ENCODE data around the gene ADTRP. TPM values are rescaled to one million over a fixed set of nuclear protein-coding genes. Genes with fewer than 3 reads are reported as not detected.

ADTRP gene
- total and polyA plus RNA-seq, 2 of the 13 experiments (the other 11 are each of a cell fraction or from before 2014, with no cell fraction given), result not detected

- BruUV-seq (replicated peaks), result no TSS peak
- no peak overlapping the region for H3K4me3 ChIP-seq (replicated peaks in 1 of 3; ENCODE audit: insufficient read depth in 1 of 3, low read depth in 2 of 3, low read length in 3 of 3)
- in situ Hi-C loops (cut with HindIII; ENCODE audit: extremely low pct_ligation_motif_present, low pct_unique_long_range_greater_than_20kb) (no loop called here), intact Hi-C loops (cut with micrococcal nuclease; ENCODE audit: unreplicated experiment) (no loop called here)
- ATAC-seq (no peak), FAIRE-seq (no peak), DNase-seq (ENCODE audit: low spot score) (no peak)
- H3K27me3 ChIP-seq (ENCODE audit: control insufficient read depth in 1 of 2, insufficient read depth in 2 of 2, low read length in 2 of 2), result peaks cover 0 to 24% of the 10 kb centered on the region in 2 experiments; a peak in 3 of 5 replicates
- TF ChIP-seq FOXA1 (IDR thresholded peaks at IDR 0.05) (no peak), FOXA1 (CRISPR knock-in tag; IDR thresholded peaks at IDR 0.05) (no peak), ZNF275 (CRISPR knock-in tag; IDR thresholded peaks at IDR 0.05; ENCODE audit: borderline replicate concordance) (no peak), ATF7 (IDR thresholded peaks at IDR 0.05) (peak; percentile 61), ATF7 (CRISPR knock-in tag; IDR thresholded peaks at IDR 0.05) (no peak), PRDM10 (CRISPR knock-in tag; IDR thresholded peaks at IDR 0.05; ENCODE audit: low read depth) (no peak), HHEX (CRISPR knock-in tag; IDR thresholded peaks at IDR 0.05) (no peak), ZBTB43 (CRISPR knock-in tag; conservative IDR thresholded peaks at IDR 0.05) (no peak), RFX3 (CRISPR knock-in tag; IDR thresholded peaks at IDR 0.05) (no peak), CREB1 (IDR thresholded peaks at IDR 0.05) (peak; percentile 84), CREB1 (CRISPR knock-in tag; IDR thresholded peaks at IDR 0.05) (no peak), GZF1 (CRISPR knock-in tag; IDR thresholded peaks at IDR 0.05) (no peak)
- H3K4me1 ChIP-seq (ENCODE audit: insufficient read depth, low read length), result no peaks in the 10 kb centered on the region
- no peaks in the 10 kb centered on the region for H4K20me1 ChIP-seq (ENCODE audit: insufficient read depth, low read length)
- WGBS (ENCODE audit: low lambda C conversion rate), result 19% methylated on average over 8 of the region's 8 CpGs
- ChIA-PET CTCF (ENCODE audit: low intra/inter-chr PET ratio, low total read pairs) (no interaction called here), POLR2A (no interaction called here)
- no peaks in the 10 kb centered on the region for H3K36me3 ChIP-seq (replicated peaks in 1 of 2; ENCODE audit: control insufficient read depth in 1 of 2, insufficient read depth in 2 of 2, low read length in 2 of 2)
- H3K79me2 ChIP-seq (ENCODE audit: insufficient read depth, low read length), result no peaks in the 10 kb centered on the region
- no peaks in the 10 kb centered on the region for H3K9me3 ChIP-seq (ENCODE audit: low read length)
- no peak overlapping the region for H3K27ac ChIP-seq (ENCODE audit: extremely low read length, insufficient read depth, low read length)
- no peak overlapping the region for H3K9ac ChIP-seq (ENCODE audit: insufficient read depth, low read depth, low read length)
- H2AFZ ChIP-seq (ENCODE audit: low read length), result no peak overlapping the region
- no peak overlapping the region for H3K4me2 ChIP-seq (ENCODE audit: low read depth, low read length)
Observed at GRCh38 chr6:11808054-11808453, 29.5 kb upstream of the ADTRP start.

Data from HepG2 (cell line).